ENCODE measurements around the gene COX7A1.
"Not testable (repeated sequence)": the region's sequence is repeated elsewhere in the genome, so short reads cannot be mapped to it uniquely, and the experiment has no call there.

DNA sequence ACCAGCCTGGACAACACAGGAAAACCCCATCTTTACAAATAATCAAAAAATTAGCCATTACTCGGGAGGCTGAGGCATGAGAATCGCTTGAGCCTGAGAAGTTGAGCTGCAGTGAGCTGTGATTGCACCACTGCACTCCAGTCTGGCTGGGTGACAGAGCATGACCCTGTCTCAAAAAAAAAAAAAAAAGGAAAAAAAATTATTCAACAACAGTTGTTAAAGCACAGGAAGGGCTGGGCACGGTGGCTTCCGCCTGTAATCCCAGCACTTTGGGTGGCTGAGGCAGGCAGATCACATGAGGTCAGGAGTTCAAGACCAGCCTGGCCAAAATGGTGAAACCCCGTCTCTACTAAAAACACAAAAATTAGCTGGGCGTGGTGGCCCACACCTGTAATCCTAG, 21.0 kb downstream of the COX7A1 start:
- TF ChIP-seq, protein P1, sequence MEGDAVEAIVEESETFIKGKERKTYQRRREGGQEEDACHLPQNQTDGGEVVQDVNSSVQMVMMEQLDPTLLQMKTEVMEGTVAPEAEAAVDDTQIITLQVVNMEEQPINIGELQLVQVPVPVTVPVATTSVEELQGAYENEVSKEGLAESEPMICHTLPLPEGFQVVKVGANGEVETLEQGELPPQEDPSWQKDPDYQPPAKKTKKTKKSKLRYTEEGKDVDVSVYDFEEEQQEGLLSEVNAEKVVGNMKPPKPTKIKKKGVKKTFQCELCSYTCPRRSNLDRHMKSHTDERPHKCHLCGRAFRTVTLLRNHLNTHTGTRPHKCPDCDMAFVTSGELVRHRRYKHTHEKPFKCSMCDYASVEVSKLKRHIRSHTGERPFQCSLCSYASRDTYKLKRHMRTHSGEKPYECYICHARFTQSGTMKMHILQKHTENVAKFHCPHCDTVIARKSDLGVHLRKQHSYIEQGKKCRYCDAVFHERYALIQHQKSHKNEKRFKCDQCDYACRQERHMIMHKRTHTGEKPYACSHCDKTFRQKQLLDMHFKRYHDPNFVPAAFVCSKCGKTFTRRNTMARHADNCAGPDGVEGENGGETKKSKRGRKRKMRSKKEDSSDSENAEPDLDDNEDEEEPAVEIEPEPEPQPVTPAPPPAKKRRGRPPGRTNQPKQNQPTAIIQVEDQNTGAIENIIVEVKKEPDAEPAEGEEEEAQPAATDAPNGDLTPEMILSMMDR (IDR thresholded peaks at IDR 0.05), result not testable (repeated sequence)
- not testable (repeated sequence) for TF ChIP-seq POLR2AphosphoS5 (IDR thresholded peaks at IDR 0.05)
